Measurements from ENCODE around the gene AFF2.

Gene AFF2

GRCh38 chrX:148715361-148715760, 214.9 kb downstream of the AFF2 start:
- Mint-ChIP-seq H3K27me3 (no peaks in the 10 kb centered on the region), H3K4me3 (no peak overlapping the region), H3K4me1 (ENCODE audit: low read depth) (no peaks in the 10 kb centered on the region), H3K27ac (no peak overlapping the region), H3K9me3 (no peaks in the 10 kb centered on the region), H3K36me3 (ENCODE audit: low read depth) (no peaks in the 10 kb centered on the region)
- intact Hi-C loops (cut with micrococcal nuclease) = no loop called here

DNA sequence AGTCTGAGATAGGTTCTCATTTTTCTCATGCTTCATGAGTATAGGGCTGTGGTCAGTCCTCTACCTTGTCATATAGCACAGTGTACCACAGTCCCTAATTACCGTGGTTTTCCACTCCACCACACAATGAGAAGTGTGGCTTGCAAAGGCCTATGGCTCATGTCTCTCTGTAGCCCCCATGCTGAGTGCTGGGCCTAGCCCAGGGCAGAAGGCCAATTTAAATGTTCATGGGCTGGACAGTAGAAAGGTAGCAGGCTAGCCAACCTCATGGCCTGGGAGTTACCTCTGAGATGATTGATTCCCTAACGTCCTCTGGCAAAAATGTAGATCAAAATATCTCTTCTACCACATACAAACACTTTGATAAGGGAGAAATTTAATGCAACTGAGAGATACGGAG, 222.5 kb downstream of the AFF2 start:
- Mint-ChIP-seq H3K27me3 (no peaks in the 10 kb centered on the region), H3K4me3 (no peak overlapping the region), H3K9me3 (no peaks in the 10 kb centered on the region), H3K27ac (no peak overlapping the region), H3K36me3 (ENCODE audit: low read depth) (no peaks in the 10 kb centered on the region), H3K4me1 (ENCODE audit: low read depth) (no peaks in the 10 kb centered on the region)
- intact Hi-C loops (cut with micrococcal nuclease) = no loop called here

DNA sequence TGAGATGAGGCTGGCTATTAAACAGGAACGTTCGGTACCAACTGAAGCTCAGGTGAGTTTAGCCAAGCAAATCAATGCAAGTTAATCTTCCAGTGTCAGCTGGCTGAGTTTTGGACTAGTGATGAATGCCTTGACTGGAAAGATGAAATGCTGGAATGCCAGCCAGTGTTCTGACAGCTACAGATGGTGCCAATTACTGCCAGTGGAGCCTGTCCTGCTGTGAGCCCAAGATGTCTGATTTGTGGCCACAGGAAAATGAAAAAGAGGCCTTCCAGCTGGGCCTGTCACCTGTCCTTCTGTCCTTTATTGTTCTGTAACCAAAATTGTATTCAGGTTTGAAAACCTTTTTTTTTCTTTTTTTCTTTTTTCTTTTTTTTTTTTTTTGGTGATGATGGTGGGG, 223.1 kb downstream of the AFF2 start:
- Mint-ChIP-seq H3K4me3 (no peak overlapping the region), H3K27me3 (no peaks in the 10 kb centered on the region), H3K9me3 (no peaks in the 10 kb centered on the region), H3K36me3 (ENCODE audit: low read depth) (no peaks in the 10 kb centered on the region), H3K4me1 (ENCODE audit: low read depth) (no peaks in the 10 kb centered on the region), H3K27ac (no peak overlapping the region)
- intact Hi-C loops (cut with micrococcal nuclease) = no loop called here

DNA sequence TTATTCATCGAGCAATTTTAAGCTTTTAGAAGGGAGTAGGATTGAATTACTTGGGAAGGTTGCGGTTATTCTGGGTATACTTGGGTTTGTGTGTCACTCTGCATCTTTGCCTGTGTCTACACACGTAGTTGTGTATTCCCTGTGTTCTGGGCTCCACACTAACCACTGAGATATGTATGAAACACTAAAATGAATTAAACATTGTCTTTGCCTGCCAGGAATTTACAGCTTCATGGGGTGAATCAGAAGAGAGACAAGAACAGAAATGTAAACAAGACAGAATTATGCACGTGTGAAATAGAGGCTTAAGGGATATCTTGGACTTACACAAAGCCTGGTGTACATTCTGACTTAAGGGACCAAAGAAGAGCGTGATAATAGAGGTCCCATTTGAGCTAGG, 228.5 kb downstream of the AFF2 start:
- no peaks in the 10 kb centered on the region for H3K9me3 Mint-ChIP-seq
- intact Hi-C loops (cut with micrococcal nuclease) = no loop called here
- no peaks in the 10 kb centered on the region for H3K36me3 Mint-ChIP-seq (ENCODE audit: low read depth)
- H3K4me3 Mint-ChIP-seq = no peak overlapping the region
- H3K27me3 Mint-ChIP-seq = no peaks in the 10 kb centered on the region
- H3K27ac Mint-ChIP-seq = no peak overlapping the region
- no peaks in the 10 kb centered on the region for H3K4me1 Mint-ChIP-seq (ENCODE audit: low read depth)

DNA sequence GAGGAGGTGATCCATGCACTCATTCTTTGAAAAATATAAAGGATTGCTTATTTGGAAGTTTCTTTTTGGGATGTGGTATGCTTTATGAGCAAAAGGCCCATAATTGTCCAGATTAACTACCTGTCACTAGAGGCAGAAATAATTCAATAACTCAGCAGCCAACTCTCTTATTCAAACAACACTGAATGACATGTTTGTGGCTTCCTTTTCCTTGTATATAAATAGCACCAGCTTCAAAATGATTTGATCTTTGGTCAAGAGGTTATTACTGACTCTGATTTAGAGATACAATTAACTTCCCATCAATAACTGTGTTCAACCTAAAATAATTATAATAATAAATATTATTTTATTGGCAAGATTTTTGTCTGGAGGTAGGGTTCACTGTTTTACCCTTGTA, 232.3 kb downstream of the AFF2 start:
- Mint-ChIP-seq H3K27me3 (no peaks in the 10 kb centered on the region), H3K4me3 (no peak overlapping the region), H3K4me1 (ENCODE audit: low read depth) (no peaks in the 10 kb centered on the region), H3K27ac (no peak overlapping the region), H3K36me3 (ENCODE audit: low read depth) (no peaks in the 10 kb centered on the region), H3K9me3 (no peaks in the 10 kb centered on the region)
- intact Hi-C loops (cut with micrococcal nuclease) = no loop called here

- no peaks in the 10 kb centered on the region for H3K36me3 Mint-ChIP-seq (ENCODE audit: low read depth)
- intact Hi-C loops (cut with micrococcal nuclease) = no loop called here
- no peak overlapping the region for H3K4me3 Mint-ChIP-seq
- H3K27ac Mint-ChIP-seq = no peak overlapping the region
- H3K27me3 Mint-ChIP-seq = no peaks in the 10 kb centered on the region
- H3K9me3 Mint-ChIP-seq = no peaks in the 10 kb centered on the region
- no peaks in the 10 kb centered on the region for H3K4me1 Mint-ChIP-seq (ENCODE audit: low read depth)
Measured at GRCh38 chrX:148741441-148741840, 241.0 kb downstream of the AFF2 start.

DNA sequence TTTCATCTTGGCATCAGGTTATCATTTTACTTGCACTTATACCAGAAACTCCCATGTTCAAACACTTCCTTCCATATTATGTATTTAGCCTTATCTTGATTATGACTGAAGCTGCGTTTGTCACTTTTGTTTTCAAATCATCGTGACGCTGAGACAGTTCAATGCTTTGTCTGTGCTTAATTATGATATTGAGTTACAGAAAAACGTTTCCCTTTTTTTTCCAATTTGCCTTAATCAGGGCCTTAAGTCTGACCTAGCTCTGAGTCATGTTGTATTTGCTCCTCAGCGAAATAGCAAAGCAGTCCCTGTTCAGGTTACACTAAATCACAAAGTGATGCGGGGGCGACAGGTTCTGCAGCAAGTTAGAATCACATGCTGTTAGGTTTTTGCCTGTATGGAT, 254.7 kb downstream of the AFF2 start:
- intact Hi-C loops (cut with micrococcal nuclease) = no loop called here
- H3K4me1 Mint-ChIP-seq (ENCODE audit: low read depth) = no peaks in the 10 kb centered on the region

DNA sequence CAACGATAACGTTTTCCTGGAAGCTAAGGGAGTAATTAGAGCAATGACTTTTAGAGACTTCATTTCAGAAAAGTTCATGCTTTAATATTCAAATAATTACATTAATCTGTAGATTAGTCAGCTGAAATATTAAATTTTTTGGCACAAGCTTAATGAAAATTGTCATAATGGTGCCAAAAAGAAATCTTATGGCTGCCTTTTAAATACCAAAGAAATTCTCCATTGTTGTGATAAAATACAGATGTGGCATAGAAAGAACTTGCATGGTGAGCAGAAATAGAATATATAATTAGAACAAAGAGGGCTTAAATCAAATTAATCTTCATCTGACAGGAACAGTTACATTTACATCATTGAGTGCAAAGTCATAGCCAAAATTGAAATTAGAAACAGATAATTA, 263.5 kb downstream of the AFF2 start:
- H3K27me3 Mint-ChIP-seq = no peaks in the 10 kb centered on the region
- H3K4me3 Mint-ChIP-seq = no peak overlapping the region
- intact Hi-C loops (cut with micrococcal nuclease) = no loop called here
- no peaks in the 10 kb centered on the region for H3K36me3 Mint-ChIP-seq (ENCODE audit: low read depth)
- no peak overlapping the region for H3K27ac Mint-ChIP-seq
- H3K9me3 Mint-ChIP-seq = no peaks in the 10 kb centered on the region
- H3K4me1 Mint-ChIP-seq (ENCODE audit: low read depth) = no peaks in the 10 kb centered on the region

More for the DNA sequence above, 254.7 kb downstream of the AFF2 start:
- Mint-ChIP-seq H3K27ac (no peak overlapping the region), H3K9me3 (no peaks in the 10 kb centered on the region), H3K4me3 (no peak overlapping the region), H3K36me3 (ENCODE audit: low read depth) (no peaks in the 10 kb centered on the region), H3K27me3 (no peaks in the 10 kb centered on the region)

GRCh38 chrX:148768296-148768695, 267.9 kb downstream of the AFF2 start:
- Mint-ChIP-seq H3K36me3 (ENCODE audit: low read depth) (no peaks in the 10 kb centered on the region), H3K4me1 (ENCODE audit: low read depth) (no peaks in the 10 kb centered on the region), H3K27me3 (no peaks in the 10 kb centered on the region), H3K4me3 (no peak overlapping the region), H3K9me3 (no peaks in the 10 kb centered on the region), H3K27ac (no peak overlapping the region)
- intact Hi-C loops (cut with micrococcal nuclease) = no loop called here

- no peaks in the 10 kb centered on the region for H3K27me3 Mint-ChIP-seq
- H3K9me3 Mint-ChIP-seq = no peaks in the 10 kb centered on the region
- H3K4me3 Mint-ChIP-seq = no peak overlapping the region
- no peak overlapping the region for H3K27ac Mint-ChIP-seq
- no peaks in the 10 kb centered on the region for H3K4me1 Mint-ChIP-seq (ENCODE audit: low read depth)
- intact Hi-C loops (cut with micrococcal nuclease) = no loop called here
- H3K36me3 Mint-ChIP-seq (ENCODE audit: low read depth) = no peaks in the 10 kb centered on the region
Measured at GRCh38 chrX:148771440-148771839, 271.0 kb downstream of the AFF2 start.

DNA sequence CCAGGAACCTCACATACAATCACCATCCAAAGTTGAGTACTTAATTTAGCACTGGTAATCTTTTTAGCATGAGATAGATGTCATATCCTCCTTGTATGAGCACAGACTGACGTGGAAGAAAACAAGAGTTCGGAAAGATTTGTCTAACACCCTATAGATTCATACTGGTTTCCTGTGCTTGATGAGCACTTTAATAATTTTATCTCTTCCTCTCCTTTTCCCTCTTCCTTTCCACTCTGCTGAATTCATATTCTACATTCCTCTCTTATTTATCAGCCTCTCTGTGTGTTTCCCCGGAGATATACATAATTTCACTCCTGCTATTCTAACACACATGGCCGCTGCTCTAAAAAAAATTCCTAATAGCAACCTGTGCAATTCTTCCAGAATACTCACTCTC, 273.9 kb downstream of the AFF2 start:
- no peak overlapping the region for H3K4me3 Mint-ChIP-seq
- peaks cover 12% of the 10 kb centered on the region for H3K9me3 Mint-ChIP-seq
- intact Hi-C loops (cut with micrococcal nuclease) = no loop called here
- H3K27me3 Mint-ChIP-seq = no peaks in the 10 kb centered on the region
- H3K4me1 Mint-ChIP-seq (ENCODE audit: low read depth) = no peaks in the 10 kb centered on the region
- no peaks in the 10 kb centered on the region for H3K36me3 Mint-ChIP-seq (ENCODE audit: low read depth)
- H3K27ac Mint-ChIP-seq = no peak overlapping the region

DNA sequence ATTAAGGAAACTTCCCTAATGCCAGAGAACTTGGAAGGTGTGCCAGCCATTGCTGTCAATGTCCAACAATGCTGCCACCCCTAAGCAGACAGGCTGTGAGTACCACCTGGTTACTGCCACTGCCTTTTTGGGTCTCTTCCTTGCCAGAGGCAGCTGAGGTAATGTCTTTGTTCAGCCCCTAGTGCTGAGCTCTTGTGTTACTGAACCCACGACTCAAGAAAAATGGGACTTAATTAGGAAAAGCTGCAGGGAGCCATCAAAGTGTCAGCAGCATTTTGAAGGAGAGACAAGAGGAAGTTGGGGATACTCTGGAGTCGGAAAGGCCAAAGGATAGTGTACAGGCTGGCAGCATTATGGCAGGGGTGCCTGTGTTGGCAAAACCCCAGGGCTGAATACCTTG, 283.7 kb downstream of the AFF2 start:
- Mint-ChIP-seq H3K27ac (no peak overlapping the region), H3K9me3 (peaks cover 3% of the 10 kb centered on the region)

DNA sequence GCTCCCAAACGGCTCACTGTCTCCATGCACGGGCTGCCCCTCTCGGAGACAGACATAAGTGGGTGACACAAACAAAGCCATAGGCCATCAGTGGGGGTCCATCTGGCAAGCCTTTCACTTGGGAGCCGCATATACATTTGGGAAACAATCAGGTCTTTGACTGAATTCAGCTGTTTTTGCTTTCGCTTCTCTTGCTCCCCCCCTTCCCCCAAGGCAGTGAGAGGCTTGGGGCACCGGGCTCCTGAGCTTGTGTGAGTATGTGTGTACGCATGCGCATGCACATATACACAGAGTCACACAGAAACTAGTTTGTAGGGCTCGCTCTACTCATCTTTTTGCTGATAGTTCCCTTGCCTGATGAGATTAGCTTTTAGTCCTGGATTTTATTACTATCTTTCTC, 284.4 kb downstream of the AFF2 start:
- H3K9me3 Mint-ChIP-seq = no peaks in the 10 kb centered on the region
- H3K27me3 Mint-ChIP-seq = no peaks in the 10 kb centered on the region
- no peak overlapping the region for H3K4me3 Mint-ChIP-seq
- intact Hi-C loops (cut with micrococcal nuclease) = no loop called here
- no peak overlapping the region for H3K27ac Mint-ChIP-seq
- H3K36me3 Mint-ChIP-seq (ENCODE audit: low read depth) = no peaks in the 10 kb centered on the region
- H3K4me1 Mint-ChIP-seq (ENCODE audit: low read depth) = no peaks in the 10 kb centered on the region

More for the DNA sequence above, 283.7 kb downstream of the AFF2 start:
- no peaks in the 10 kb centered on the region for H3K4me1 Mint-ChIP-seq (ENCODE audit: low read depth)
- no peak overlapping the region for H3K4me3 Mint-ChIP-seq
- H3K27me3 Mint-ChIP-seq = no peaks in the 10 kb centered on the region
- H3K36me3 Mint-ChIP-seq (ENCODE audit: low read depth) = no peaks in the 10 kb centered on the region
- intact Hi-C loops (cut with micrococcal nuclease) = no loop called here

- H3K36me3 Mint-ChIP-seq (ENCODE audit: low read depth) = no peaks in the 10 kb centered on the region
- intact Hi-C loops (cut with micrococcal nuclease) = no loop called here
- H3K27ac Mint-ChIP-seq = no peak overlapping the region
- H3K4me1 Mint-ChIP-seq (ENCODE audit: low read depth) = no peaks in the 10 kb centered on the region
- no peaks in the 10 kb centered on the region for H3K9me3 Mint-ChIP-seq
- no peak overlapping the region for H3K4me3 Mint-ChIP-seq
- no peaks in the 10 kb centered on the region for H3K27me3 Mint-ChIP-seq
Measured at GRCh38 chrX:148785256-148785655, 284.8 kb downstream of the AFF2 start.

- H3K27ac Mint-ChIP-seq = no peak overlapping the region
- H3K27me3 Mint-ChIP-seq = no peaks in the 10 kb centered on the region
- no peaks in the 10 kb centered on the region for H3K36me3 Mint-ChIP-seq (ENCODE audit: low read depth)
- H3K4me1 Mint-ChIP-seq (ENCODE audit: low read depth) = no peaks in the 10 kb centered on the region
- no peak overlapping the region for H3K4me3 Mint-ChIP-seq
- no peaks in the 10 kb centered on the region for H3K9me3 Mint-ChIP-seq
- intact Hi-C loops (cut with micrococcal nuclease) = no loop called here
Measured at GRCh38 chrX:148788449-148788848, 288.0 kb downstream of the AFF2 start.

GRCh38 chrX:148794350-148794749, 293.9 kb downstream of the AFF2 start:
- Mint-ChIP-seq H3K36me3 (ENCODE audit: low read depth) (no peaks in the 10 kb centered on the region), H3K9me3 (no peaks in the 10 kb centered on the region), H3K27me3 (no peaks in the 10 kb centered on the region), H3K4me1 (ENCODE audit: low read depth) (no peaks in the 10 kb centered on the region), H3K27ac (no peak overlapping the region), H3K4me3 (no peak overlapping the region)
- intact Hi-C loops (cut with micrococcal nuclease) = no loop called here
